HG03108 (cell line): ENCODE data around the gene BAHD1.

Source experiments
- ATAC-seq: cut with Tn5 transposase; IDR thresholded peaks from one replicate; pipeline ENCODE4 v1.9.1; 2021; ENCODE audit warnings: moderate library complexity; ENCODE audit not compliant: unreplicated experiment

BAHD1 gene

GRCh38 chr15:40421246-40422157 lies 19.3 kb upstream of the BAHD1 start:
- ATAC-seq, result no peak

- no peak for ATAC-seq
Measured at GRCh38 chr15:40424483-40425115, 16.2 kb upstream of the BAHD1 start.

GRCh38 chr15:40425681-40426080 lies 15.1 kb upstream of the BAHD1 start:
- ATAC-seq, result no peak

- ATAC-seq, result no peak
Measured at GRCh38 chr15:40427188-40427587, 13.6 kb upstream of the BAHD1 start.

GRCh38 chr15:40428185-40428584 lies 12.6 kb upstream of the BAHD1 start:
- ATAC-seq, result no peak

GRCh38 chr15:40429068-40429710 lies 11.6 kb upstream of the BAHD1 start:
- ATAC-seq, result no peak

- no peak for ATAC-seq
Measured at GRCh38 chr15:40430271-40430805, 10.4 kb upstream of the BAHD1 start.

GRCh38 chr15:40435023-40435709 lies 5.6 kb upstream of the BAHD1 start:
- ATAC-seq, result no peak

GRCh38 chr15:40435710-40436089 lies 5.1 kb upstream of the BAHD1 start:
- no peak for ATAC-seq

- no peak for ATAC-seq
Measured at GRCh38 chr15:40436116-40436891, 4.4 kb upstream of the BAHD1 start.

- no peak for ATAC-seq
Measured at GRCh38 chr15:40436892-40437751, 3.6 kb upstream of the BAHD1 start.

GRCh38 chr15:40437752-40438687 lies 2.7 kb upstream of the BAHD1 start:
- no peak for ATAC-seq

- no peak for ATAC-seq
Measured at GRCh38 chr15:40438712-40439111, 2.0 kb upstream of the BAHD1 start.

GRCh38 chr15:40439461-40439959 lies 1.2 kb upstream of the BAHD1 start:
- ATAC-seq, result no peak

GRCh38 chr15:40439960-40440742 lies 602 bp upstream of the BAHD1 start:
- no peak for ATAC-seq

- ATAC-seq, result no peak
Measured at GRCh38 chr15:40441565-40442531, 1.1 kb downstream of the BAHD1 start.
